ENCODE measurements around the gene MRTFA. TPM values are rescaled to one million over a fixed set of nuclear protein-coding genes. Genes with fewer than 3 reads are reported as not detected.
"Not testable (repeated sequence)": the region's sequence is repeated elsewhere in the genome, so short reads cannot be mapped to it uniquely, and the experiment has no call there.

Gene MRTFA
- polyA plus RNA-seq, 1 donor: 35.9 TPM

GRCh38 chr22:40594924-40595323 is 41.6 kb downstream of the MRTFA start:
- DNase-seq: no peak

- DNase-seq: no peak
Observed at GRCh38 chr22:40594346-40594745, 42.2 kb downstream of the MRTFA start.

- DNase-seq: no peak
Observed at GRCh38 chr22:40593460-40594273, 42.9 kb downstream of the MRTFA start.

- DNase-seq: no peak
Observed at GRCh38 chr22:40592352-40593113, 44.0 kb downstream of the MRTFA start.

GRCh38 chr22:40588726-40589125 is 47.8 kb downstream of the MRTFA start:
- DNase-seq: no peak

- DNase-seq: no peak
Observed at GRCh38 chr22:40586781-40587180, 49.7 kb downstream of the MRTFA start.

GRCh38 chr22:40585310-40585751 is 51.2 kb downstream of the MRTFA start:
- no peak for DNase-seq

GRCh38 chr22:40584766-40585165 is 51.8 kb downstream of the MRTFA start:
- not testable (repeated sequence) for DNase-seq

GRCh38 chr22:40583053-40583741 is 53.3 kb downstream of the MRTFA start:
- DNase-seq: no peak

GRCh38 chr22:40582063-40582462 is 54.5 kb downstream of the MRTFA start:
- no peak for DNase-seq

GRCh38 chr22:40580631-40581030 is 55.9 kb downstream of the MRTFA start:
- DNase-seq: no peak

- no peak for DNase-seq
Observed at GRCh38 chr22:40578171-40578570, 58.3 kb downstream of the MRTFA start.

GRCh38 chr22:40572976-40573375 is 63.5 kb downstream of the MRTFA start:
- DNase-seq: no peak

- DNase-seq: no peak
Observed at GRCh38 chr22:40571887-40572286, 64.6 kb downstream of the MRTFA start.

- no peak for DNase-seq
Observed at GRCh38 chr22:40567626-40568328, 68.7 kb downstream of the MRTFA start.

GRCh38 chr22:40567106-40567505 is 69.4 kb downstream of the MRTFA start:
- DNase-seq: no peak

- DNase-seq: no peak
Observed at GRCh38 chr22:40560994-40561515, 75.5 kb downstream of the MRTFA start.

- no peak for DNase-seq
Observed at GRCh38 chr22:40560551-40560950, 76.0 kb downstream of the MRTFA start.

- DNase-seq: no peak
Observed at GRCh38 chr22:40557972-40558371, 78.5 kb downstream of the MRTFA start.

- DNase-seq: no peak
Observed at GRCh38 chr22:40556641-40557040, 79.9 kb downstream of the MRTFA start.

- not testable (repeated sequence) for DNase-seq
Observed at GRCh38 chr22:40554023-40554422, 82.5 kb downstream of the MRTFA start.

- no peak for DNase-seq
Observed at GRCh38 chr22:40553014-40553554, 83.4 kb downstream of the MRTFA start.

All from hindlimb muscle (tissue), 1 donor.